ENCODE results near the gene ADORA2A.
A peak's percentile ranks its signal among the peaks of the same experiment; 100 is the strongest.

ADORA2A gene

DNA sequence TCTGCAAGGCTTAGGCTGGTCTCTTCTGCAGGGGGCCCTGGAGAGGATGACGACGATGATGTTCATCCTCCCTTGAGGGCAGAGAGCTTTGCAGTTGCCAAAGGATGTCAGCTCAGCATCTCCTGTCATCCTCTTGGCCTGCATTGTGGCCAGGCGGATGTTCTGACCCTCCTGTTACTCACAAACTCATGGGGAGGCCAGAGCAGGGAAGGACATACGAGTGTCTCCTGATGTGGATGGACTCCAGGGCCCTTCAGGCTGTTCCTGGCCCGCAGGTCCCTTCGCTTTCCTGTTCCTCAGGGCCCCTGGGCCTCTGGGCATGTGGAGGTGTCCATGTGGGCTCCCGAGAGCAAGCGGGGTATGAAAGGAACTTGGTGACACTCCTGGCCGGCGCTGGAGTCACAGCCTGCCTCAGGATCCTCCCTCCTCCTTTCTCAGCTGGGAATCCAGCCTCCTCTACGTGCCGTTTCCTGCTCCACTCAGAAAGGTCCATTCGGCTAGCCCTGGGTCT lies 8.5 kb downstream of the ADORA2A start:
- no peak overlapping the region for H3K4me3 ChIP-seq (ENCODE audit: low read depth, low read length)
- TF ChIP-seq, protein P1, sequence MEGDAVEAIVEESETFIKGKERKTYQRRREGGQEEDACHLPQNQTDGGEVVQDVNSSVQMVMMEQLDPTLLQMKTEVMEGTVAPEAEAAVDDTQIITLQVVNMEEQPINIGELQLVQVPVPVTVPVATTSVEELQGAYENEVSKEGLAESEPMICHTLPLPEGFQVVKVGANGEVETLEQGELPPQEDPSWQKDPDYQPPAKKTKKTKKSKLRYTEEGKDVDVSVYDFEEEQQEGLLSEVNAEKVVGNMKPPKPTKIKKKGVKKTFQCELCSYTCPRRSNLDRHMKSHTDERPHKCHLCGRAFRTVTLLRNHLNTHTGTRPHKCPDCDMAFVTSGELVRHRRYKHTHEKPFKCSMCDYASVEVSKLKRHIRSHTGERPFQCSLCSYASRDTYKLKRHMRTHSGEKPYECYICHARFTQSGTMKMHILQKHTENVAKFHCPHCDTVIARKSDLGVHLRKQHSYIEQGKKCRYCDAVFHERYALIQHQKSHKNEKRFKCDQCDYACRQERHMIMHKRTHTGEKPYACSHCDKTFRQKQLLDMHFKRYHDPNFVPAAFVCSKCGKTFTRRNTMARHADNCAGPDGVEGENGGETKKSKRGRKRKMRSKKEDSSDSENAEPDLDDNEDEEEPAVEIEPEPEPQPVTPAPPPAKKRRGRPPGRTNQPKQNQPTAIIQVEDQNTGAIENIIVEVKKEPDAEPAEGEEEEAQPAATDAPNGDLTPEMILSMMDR (IDR thresholded peaks at IDR 0.05; ENCODE audit: insufficient read depth, low read depth, low read length, missing control alignments), result no peak
- DNase-seq (ENCODE audit: low read depth), result no peak

GRCh38 chr22:24436553-24436952 lies 9.2 kb downstream of the ADORA2A start:
- DNase-seq (ENCODE audit: low read depth), result no peak
- no peak overlapping the region for H3K4me3 ChIP-seq (ENCODE audit: low read depth, low read length)
- TF ChIP-seq, protein P1 (IDR thresholded peaks at IDR 0.05; ENCODE audit: insufficient read depth, low read depth, low read length, missing control alignments), result no peak

GRCh38 chr22:24437091-24437490 lies 9.7 kb downstream of the ADORA2A start:
- TF ChIP-seq, protein P1 (IDR thresholded peaks at IDR 0.05; ENCODE audit: insufficient read depth, low read depth, low read length, missing control alignments), result no peak
- DNase-seq (ENCODE audit: low read depth), result no peak
- H3K4me3 ChIP-seq (ENCODE audit: low read depth, low read length), result no peak overlapping the region

- TF ChIP-seq, protein P1 (IDR thresholded peaks at IDR 0.05; ENCODE audit: insufficient read depth, low read depth, low read length, missing control alignments), result peak; percentile 26
- DNase-seq (ENCODE audit: low read depth), result peak; percentile 70
- no peak overlapping the region for H3K4me3 ChIP-seq (ENCODE audit: low read depth, low read length)
These were observed 10.4 kb downstream of the ADORA2A start for GRCh38 chr22:24437741-24438328.

DNA sequence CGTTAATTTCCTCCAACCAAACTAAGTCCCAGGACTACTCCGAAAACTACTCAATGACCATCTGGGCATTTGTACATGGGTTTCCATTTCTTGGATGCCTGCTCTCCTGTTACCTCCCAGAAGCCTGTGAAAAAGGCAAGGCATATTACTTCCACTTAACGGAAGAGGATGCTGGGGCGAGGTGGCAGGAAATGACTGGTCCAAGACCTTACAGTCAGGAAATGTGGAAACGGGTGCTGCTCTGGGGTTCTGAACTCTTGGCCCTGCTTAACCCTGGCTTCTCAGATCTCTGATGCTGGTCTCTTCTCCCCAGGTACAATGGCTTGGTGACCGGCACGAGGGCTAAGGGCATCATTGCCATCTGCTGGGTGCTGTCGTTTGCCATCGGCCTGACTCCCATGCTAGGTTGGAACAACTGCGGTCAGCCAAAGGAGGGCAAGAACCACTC lies 12.9 kb downstream of the ADORA2A start:
- TF ChIP-seq, protein P1 (IDR thresholded peaks at IDR 0.05; ENCODE audit: insufficient read depth, low read depth, low read length, missing control alignments), result no peak
- no peak overlapping the region for H3K4me3 ChIP-seq (ENCODE audit: low read depth, low read length)
- no peak for DNase-seq (ENCODE audit: low read depth)

DNA sequence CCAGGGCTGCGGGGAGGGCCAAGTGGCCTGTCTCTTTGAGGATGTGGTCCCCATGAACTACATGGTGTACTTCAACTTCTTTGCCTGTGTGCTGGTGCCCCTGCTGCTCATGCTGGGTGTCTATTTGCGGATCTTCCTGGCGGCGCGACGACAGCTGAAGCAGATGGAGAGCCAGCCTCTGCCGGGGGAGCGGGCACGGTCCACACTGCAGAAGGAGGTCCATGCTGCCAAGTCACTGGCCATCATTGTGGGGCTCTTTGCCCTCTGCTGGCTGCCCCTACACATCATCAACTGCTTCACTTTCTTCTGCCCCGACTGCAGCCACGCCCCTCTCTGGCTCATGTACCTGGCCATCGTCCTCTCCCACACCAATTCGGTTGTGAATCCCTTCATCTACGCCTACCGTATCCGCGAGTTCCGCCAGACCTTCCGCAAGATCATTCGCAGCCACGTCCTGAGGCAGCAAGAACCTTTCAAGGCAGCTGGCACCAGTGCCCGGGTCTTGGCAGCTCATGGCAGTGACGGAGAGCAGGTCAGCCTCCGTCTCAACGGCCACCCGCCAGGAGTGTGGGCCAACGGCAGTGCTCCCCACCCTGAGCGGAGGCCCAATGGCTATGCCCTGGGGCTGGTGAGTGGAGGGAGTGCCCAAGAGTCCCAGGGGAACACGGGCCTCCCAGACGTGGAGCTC lies 13.5 kb downstream of the ADORA2A start:
- no peak for DNase-seq (ENCODE audit: low read depth)
- H3K4me3 ChIP-seq (ENCODE audit: low read depth, low read length), result no peak overlapping the region
- TF ChIP-seq, protein P1 (IDR thresholded peaks at IDR 0.05; ENCODE audit: insufficient read depth, low read depth, low read length, missing control alignments), result no peak
